Activated CD4-positive, alpha-beta T cell treated with anti-CD3 and anti-CD28 coated beads for 4 hours (primary cell): ENCODE results near the gene ADGRL3.
"Not testable (repeated sequence)": the region's sequence is repeated elsewhere in the genome, so short reads cannot be mapped to it uniquely, and the experiment has no call there.

Experiments used
- DNase-seq, 2 donors: peaks; one replicate each; pipeline ENCODE4 v3.0.0-alpha.2; 2020

Gene ADGRL3

DNA sequence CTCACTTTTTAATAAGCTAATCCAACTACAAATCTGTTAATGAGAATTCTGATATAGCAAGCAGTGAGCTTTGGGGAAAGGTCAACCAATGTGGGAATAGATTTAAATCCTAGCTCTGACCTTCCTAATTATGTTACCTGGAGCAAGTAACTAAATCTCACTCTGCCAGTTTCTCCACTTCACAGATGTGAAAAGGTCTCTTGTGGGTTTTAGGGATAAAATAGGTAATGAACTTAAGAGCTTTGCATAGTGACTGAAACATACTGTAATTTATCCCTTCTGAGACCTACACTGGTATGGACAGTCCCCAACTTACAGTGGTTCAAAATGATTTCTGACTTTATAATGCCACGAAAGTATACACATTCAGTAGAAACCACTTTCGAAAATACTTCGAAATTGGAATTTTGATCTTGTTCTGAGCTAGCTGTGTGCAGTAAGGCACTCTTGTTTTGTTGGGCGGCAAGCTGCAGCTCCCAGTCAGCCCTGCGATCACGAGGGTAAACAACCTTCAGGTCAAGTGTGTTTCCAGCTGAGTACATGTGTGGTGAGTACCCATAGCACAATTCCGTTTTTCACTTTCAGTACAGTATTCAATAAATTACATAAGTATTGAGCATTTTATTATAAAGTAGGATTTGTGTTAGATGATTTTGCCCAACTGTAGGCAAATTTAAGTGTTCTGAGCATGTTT is 93.7 kb downstream of the ADGRL3 start:
- DNase-seq: no peak

DNA sequence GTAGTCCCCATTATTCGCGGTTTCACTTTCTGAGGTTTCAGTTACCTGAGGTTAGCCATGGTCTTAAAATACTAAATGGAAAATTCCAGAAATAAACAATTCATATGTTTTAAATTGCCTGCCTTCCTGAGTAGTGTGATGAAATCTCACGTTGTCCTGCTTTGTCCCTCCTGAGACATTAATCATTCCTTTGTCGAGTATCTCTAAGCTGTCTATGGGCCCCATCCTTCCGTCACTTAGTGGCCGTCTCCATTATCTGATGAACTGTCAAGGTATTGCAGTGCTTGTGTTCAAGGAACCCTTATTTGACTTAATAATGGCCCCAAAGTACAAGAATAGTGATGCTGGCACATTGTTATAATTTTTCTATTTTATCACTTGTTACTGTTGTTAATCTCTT is 94.8 kb downstream of the ADGRL3 start:
- no peak for DNase-seq

DNA sequence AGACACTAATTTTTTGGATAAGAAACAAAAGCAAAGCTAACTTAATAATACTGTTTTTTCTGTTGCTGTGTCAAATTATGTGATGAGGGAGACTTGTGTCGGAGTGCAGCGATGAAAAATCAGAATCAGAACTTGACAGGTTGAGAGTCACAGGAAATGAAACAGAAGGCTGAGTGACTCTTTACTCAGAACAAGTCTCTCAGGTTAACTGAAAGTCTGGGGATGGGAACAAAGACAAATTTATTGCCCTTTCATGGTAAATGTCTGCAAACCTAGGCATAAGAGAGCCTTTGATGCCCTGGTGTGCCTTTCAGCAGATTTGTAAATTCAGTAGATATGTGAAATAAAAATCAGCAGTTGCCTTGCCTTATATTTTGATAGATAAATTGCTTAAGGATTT is 96.0 kb downstream of the ADGRL3 start:
- DNase-seq: no peak

DNA sequence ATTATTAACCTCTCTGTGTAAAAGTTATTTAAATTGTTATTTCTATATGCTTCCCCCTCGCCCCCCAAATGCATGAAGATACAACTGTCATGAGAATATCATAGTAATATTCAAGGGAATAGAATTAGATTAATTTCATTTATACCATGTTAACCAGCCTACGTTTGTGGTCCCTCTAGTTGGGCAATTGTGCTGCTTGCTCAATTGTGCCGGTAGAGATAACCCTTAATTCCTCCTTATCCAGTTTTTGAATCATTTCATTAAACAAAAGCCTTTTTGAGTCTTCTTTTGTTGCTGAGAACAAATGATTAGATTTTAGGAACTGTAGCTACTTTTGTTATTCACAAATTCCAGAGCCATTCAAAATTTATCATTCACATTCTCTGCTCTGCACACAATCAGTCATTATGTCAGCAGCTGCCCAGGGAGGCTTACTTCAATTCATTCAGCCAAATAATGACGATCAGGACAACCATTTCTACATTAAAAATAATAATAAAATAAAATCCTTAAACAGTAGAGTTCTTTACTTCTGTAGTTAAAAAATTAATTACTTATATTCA is 98.1 kb downstream of the ADGRL3 start:
- DNase-seq: no peak

DNA sequence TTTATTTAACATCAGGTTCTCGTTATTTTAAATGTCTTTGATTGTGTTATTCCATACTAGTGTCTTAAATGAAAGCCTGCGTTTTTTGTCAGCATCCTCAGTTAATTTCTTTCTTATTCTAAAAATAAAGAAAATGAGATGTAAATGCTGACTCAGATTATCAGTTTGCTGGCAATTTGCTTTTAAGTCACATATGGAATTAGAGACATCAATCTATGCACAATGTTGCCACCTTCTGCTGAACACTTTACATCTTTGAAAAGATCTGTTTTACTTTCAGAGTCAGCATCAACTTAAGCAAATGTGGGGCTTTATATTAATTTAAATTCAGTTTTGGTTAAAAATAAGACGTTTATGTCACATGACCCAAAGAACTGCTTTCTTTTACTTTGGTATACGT is 99.2 kb downstream of the ADGRL3 start:
- DNase-seq: no peak

DNA sequence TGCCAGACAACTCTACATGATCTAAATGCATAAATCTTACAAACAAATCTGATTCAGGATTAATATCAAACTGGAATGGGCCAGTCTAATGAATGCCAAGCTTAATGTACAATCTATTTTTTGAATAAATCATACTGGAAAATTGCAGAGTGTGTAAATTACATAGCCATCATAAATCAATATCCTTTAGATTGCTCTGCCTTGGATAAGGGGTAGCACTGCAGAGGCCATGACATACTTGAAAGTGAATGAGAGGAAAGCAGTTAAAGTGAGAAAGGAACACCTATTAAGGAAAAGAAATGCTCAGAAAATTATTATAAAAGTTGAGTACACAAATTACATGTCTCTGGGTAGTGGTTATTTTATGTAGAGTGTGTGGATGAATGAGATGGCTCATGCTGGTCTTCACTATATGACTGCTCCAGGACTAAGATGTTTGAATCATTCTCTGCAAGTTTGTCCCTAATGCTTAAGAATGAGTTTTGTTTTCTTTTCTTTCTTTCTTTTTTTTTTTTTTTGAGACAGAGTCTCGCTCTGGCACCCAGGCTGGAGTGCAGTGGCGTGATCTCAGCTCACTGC is 100.2 kb downstream of the ADGRL3 start:
- no peak for DNase-seq

DNA sequence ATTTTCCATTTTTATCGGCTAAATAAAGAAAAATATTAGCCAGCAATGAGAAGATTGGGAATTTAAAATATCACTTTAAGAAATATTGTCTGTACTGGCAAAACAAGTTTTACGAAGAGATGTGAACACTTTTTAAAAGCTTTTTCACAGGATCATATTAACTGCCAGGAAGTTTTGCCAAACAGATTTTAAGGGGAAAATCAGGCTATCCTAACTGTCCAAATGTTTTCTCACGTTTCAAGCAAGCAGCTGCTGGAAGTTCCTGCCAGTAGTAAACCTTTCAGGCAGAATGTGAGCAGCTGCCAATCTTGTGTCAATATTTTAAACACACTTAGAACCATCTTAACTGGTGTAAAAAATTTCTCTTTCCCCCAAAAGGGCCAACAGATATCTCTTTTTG is 101.1 kb downstream of the ADGRL3 start:
- DNase-seq: no peak

DNA sequence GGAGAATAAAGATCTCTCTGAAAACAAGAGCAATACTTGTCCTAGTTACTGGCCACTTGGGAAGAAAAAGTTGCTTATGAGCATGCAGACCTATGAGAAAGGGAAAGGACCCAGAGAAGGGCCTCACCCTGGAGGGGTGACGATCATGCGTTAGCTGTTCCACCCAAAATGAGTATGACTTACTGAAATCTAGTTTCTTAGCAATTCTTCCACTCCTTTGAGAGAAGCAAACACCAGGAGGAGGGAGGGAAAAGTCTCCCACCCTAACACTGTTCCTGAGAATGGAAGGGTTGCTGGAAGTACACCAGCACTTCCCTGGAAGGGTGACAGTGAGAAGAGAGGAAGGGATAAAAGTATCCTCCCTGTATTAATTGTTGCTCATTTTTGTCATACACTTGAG is 107.9 kb downstream of the ADGRL3 start:
- DNase-seq: no peak

DNA sequence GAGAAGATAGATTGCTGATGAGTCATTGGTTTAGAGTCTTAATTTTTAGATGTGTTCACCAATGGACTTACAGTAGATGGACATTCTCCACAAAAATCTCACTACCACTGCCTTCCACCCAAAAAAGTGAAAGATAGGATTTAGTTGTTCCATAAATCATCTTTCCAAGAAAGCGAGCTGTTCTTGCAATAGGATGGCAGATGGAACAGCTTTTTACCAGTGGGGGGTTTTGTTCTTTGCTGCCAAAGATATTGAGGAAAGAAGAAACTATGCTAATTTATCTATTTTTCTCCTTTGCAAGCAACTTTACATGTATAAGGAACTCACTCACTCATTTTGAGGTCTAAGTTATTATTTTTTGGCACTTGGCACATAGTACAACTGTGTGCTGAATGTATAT is 109.5 kb downstream of the ADGRL3 start:
- no peak for DNase-seq

DNA sequence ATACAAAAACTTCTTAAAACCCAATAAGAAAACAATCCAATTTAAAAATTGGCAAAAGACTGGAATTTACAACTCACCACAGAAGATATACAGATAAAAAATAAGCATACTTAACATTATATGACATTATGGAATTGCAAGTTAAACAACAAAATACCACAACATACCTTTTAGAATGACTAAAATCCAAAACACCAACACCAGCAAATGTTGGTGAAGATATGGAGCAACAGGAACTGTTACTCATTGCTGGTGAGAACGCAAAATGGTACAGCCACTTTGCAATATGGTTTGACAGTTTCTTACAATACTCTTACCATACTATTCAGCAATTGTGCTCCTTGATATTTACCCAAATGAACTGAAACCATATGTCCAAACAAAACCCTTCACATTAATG is 112.4 kb downstream of the ADGRL3 start:
- no peak for DNase-seq

DNA sequence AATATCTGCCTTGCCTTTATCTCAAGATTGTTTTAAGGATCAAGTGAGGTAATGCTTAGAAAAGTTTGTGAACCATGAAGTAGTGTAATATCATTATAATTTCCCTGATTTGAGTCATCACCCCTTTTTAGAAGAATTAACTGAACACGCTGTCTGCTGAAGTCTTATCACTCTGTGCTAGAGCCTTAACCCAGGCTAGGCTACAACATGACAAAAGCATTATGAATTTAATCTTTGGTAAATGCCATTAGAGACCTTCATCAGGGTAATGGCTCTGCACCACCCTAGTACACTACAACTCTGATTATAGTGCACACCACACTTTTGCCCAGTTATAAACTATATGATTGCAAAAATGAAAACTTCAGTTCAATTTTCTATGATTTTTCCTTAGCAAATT is 118.3 kb downstream of the ADGRL3 start:
- DNase-seq: no peak

DNA sequence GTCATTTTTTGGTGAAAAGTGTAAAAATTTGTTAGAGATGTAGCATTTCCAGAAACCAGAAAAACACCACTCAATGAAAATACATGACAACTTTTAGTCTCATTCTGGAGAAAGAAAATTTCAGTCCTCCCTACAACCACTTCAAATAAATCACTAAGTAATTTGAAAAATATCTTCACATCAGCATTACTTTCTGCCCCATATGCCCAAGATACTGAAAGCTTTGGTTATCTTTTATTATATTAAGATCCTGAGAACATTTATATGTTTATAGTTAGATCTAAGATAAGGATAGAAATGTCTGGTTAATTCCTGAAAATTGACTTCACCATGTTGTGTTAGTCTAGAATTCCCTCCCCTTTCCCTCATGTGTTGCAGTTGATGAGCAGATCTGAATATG is 119.0 kb downstream of the ADGRL3 start:
- DNase-seq: no peak

DNA sequence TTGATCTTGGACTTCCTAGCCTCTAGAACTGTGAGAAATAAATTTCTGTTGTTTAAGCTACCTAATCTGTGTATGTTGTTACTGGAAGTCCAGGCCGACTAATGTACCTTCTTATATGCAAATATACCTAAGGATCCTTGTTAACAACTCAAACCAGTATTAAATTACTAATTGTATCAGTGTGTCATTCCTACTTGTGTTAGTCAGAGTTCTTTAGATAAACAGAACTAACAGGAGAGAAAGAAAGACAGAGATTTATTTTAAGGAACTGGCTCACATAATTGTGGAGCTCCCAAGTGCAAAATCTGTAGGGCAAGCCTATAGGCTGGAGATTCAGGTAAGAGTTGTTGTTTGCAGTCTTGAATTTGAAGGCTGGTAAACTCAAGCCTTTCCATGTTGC is 120.0 kb downstream of the ADGRL3 start:
- no peak for DNase-seq

DNA sequence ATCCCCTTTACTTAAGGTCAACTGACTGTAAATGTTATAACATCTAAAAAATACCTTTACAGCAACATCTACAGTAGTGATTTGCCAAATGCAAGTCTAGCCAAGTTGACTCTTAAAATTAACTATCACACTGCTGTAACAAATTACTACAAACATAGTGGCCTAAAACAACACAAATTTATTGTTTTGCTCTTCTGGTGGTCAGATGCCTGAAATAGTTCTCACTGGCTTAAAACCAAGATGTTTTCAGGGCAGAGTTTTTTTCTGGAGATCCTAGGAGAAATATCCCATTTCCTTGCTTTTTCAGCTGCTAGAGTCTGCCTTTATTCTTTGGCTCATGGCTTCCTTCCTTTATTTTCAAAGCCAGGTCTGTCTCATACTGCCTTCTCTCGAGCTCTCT is 120.5 kb downstream of the ADGRL3 start:
- no peak for DNase-seq

DNA sequence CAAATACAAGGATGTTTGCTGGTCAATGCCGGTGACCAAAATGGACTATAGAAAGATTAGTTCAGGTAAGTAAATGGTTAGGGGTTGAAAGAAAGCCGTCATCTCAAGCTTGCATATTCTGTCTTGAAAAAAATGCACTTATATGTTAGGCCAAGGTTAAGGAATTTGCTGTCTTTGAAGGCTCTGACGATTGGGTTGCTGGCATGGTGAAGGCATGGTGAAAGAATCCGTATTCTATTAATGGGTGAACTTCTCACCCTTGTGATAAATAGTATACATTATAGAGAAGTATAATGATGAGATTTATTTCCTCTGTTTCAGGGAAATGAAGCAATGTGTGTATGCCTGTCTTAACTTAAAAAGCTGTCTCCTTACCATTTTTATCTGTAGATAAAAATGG is 132.6 kb downstream of the ADGRL3 start:
- no peak for DNase-seq

DNA sequence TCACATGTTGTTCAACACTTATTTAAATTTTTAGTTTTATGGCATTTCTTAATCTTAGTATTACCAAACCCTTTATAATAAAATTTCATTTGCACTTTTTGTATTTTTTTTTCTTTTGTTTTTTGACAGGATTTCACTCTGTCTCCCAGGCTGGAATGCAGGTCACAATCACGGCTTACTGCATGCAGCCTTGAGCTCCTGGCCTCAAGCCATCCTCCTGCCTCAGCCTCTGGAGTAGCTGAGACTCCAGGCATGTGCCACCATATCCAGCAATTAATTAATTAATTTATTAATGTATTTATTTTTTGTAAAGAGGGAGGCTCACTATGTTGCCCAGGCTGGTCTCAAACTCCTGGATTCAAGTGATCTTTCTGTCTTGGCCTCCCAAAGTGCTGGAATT is 133.4 kb downstream of the ADGRL3 start:
- no peak for DNase-seq

DNA sequence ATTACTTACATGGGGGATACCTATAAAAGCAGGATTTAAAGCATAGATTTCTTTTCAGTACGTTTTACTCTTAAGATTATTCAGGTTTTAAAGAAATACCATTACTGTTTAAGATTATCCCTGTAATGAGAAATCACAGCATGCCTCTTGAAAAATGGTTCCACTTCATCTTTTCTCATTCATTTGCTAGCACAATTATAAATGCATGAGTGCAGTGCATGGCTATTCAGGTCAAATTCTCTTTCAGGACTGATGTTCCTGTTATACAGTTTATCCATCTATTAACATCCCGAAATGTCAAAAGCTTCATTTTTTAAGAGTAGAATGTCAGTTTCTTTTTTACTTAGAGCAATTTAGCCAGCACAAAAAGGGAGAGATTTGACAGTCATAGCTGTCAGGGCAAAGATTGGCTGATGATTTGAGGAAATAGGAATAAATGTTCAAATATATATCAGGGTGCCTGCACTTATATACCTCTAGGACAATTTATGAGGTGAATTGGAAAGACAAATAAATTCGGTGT is 135.2 kb downstream of the ADGRL3 start:
- DNase-seq: no peak

DNA sequence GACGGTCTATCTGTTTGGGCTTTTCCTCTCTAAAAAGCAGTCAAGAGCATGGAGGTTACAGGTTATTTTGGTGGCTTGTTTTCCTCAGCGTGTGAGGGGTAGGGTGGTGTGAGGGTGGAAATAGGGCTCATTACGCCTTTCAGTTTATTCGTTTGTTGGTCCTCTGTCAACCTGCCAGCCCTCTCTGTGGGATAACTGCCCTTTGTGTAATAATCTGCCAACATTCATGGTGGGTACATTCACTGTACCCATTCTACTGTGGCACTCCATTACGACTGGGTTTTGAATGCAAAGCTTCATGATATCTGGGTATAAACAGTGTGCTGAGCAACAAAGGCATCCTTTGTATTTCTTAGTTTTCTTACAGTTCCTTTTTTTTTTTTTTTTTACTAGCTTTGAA is 136.4 kb downstream of the ADGRL3 start:
- no peak for DNase-seq

DNA sequence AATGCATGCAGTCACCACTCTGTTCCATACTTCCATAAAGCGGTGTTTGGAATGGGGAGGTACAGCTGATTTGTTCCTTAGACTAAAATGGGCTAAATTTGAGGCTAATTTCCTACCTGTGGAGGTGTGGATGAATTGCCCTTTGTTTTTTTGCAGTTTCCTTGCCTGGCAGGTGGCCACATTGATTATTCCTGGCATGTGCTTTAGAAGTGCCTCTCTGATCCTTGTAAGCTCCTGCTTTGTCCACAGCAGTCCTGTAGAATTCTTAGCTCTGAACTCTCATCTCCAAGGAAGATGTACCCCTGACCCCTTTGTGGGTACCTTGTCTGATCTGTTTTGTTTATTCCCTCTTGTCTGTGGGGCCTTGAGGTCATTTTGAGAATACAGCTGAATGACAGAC is 136.8 kb downstream of the ADGRL3 start:
- DNase-seq: no peak

DNA sequence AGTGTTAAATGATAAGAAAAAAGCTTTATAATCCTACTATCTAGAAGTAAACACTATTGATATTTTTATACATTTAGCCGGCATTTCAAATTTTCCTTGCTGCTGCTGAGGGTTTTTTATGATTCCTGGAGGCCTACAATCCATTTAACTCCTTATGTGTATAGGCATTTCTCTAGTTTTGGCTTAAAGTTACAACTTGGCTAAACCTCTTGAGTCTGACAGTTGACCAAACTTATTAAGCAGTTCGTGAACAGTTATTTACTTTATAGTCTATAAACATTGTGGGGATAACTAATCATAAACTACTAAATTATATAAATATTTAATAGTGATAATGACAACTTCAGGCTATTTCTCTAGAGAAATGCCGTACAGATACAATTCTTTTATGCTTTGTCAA is 141.9 kb downstream of the ADGRL3 start:
- no peak for DNase-seq

DNA sequence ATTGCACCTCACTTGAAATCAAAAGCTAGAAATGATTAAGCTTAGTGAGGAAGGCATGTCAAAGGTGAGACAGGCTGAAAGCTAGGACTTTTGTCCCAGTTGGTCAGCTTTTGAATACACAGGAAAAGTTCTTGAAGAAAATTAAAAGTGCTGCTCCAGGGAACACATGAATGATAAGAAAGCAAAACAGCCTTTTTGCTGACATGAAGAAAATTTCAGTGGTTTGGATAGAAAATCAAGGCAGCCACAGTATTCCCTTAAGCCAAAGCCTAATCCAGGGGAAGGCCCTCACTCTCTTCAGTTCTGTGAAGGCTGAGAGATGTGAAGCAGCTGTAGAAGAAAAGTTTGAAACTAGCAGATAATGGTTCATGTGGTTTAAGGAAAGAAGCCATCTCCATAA is 150.8 kb downstream of the ADGRL3 start:
- no peak for DNase-seq

DNA sequence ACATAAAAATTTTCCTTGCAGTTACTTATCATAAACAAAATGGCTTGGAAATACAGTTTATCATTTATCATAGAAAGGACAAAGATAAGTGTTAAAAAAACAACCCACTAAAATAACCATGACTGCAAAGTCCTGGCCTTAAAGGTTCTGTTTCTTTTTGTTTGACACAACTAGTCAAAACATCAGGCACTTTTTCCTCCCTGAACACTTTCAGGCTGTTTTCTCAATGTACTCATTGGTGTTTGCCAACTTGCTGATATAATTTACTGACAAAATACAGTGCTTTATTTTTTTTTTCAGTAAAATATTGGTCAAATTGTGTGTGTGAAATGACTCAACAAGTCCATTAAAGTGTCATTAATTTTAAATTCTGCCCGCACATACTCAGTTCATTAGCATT is 156.6 kb downstream of the ADGRL3 start:
- no peak for DNase-seq

DNA sequence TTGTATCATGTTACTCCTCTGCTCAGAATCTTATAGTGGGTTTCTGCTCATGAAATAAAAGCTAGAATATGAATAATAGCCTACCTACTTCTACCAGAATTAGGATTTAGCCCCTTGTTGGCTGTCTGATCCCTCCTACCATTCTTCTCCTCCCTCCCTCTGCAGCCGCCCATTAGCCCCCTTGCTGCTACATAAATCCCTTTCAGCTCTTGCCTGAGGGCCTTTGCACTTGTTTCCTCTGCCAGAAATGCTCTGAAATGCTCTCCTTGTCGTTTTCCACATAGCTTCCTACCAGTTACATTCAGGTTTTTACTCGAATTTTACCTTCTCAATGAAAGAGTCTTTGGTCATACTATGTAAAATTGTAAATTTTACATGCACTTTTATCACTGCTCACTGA is 159.2 kb downstream of the ADGRL3 start:
- no peak for DNase-seq

DNA sequence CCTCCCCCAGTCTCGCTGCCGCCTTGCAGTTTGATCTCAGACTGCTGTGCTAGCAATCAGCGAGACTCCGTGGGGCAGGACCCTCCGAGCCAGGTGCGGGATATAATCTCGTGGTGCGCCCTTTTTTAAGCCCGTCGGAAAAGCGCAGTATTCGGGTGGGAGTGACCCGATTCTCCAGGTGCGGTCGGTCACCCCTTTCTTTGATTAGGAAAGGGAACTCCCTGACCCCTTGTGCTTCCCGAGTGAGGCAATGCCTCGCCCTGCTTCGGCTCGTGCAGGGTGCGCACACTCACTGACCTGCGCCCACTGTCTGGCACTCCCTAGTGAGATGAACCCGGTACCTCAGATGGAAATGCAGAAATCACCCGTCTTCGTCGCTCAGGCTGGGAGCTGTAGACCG is 172.7 kb downstream of the ADGRL3 start:
- not testable (repeated sequence) for DNase-seq
